Measurements from ENCODE around the gene CACNA1I. TPM values are rescaled to one million over a fixed set of nuclear protein-coding genes. Genes with fewer than 3 reads are reported as not detected.
A peak's percentile ranks its signal among the peaks of the same experiment; 100 is the strongest.

CACNA1I gene
- polyA plus RNA-seq, 1 of the 3 experiments (the other 2 are of a cell fraction) = not detected

- Histone ChIP-seq H3K9ac (peak within 1 kb of the TSS; percentile 83), H3K27me3 (ENCODE audit: insufficient read depth) (no peaks in the 10 kb centered on the region), H3K79me2 (ENCODE audit: insufficient read depth) (peaks cover 21% of the 10 kb centered on the region), H3K27ac (ENCODE audit: low read depth in 2 of 2, low read length in 1 of 2) (peak within 1 kb of the TSS; percentile 66 to 76; a peak in 3 of 4 replicates), H3K4me1 (ENCODE audit: control insufficient read depth in 1 of 2, insufficient read depth in 2 of 2, low read depth in 1 of 2, low read length in 1 of 2) (peaks cover 4 to 24% of the 10 kb centered on the region in 2 experiments; a peak in 2 of 4 replicates), H3K9me2 (no peaks in the 10 kb centered on the region), H4K20me1 (ENCODE audit: insufficient read depth) (peaks cover 10% of the 10 kb centered on the region), H3F3A (replicated peaks; ENCODE audit: insufficient read depth) (no peaks in the 10 kb centered on the region), H3K36me3 (replicated peaks in 1 of 2; ENCODE audit: control insufficient read depth in 1 of 2, insufficient read depth in 2 of 2, low read length in 1 of 2) (peaks cover 0 to 5% of the 10 kb centered on the region in 2 experiments), H2AFZ (ENCODE audit: low read depth) (peak within 1 kb of the TSS; percentile 46; the same call in 1 of the 2 replicates), H3K9me3 (no peaks in the 10 kb centered on the region), H3K4me3 (ENCODE audit: low read depth in 2 of 2, low read length in 1 of 2) (peak within 1 kb of the TSS; percentile 72), H3K4me2 (peak within 1 kb of the TSS; percentile 81)
- WGBS (ENCODE audit: low lambda C conversion rate) = no CpG with 5 or more reads among the region's 67 CpGs
- CTCF ChIA-PET = interaction anchor here (4.7 kb wide), 1 partner anchor 35 kb away, joined by 36 read pairs; no protein-coding TSS in a partner anchor
- peak; percentile 86 for DNase-seq
- POLR2A ChIA-PET = interaction anchor here (0.6 to 1.0 kb wide), 3 partner anchors 10 to 512 kb away, joined by 3 read pairs; no protein-coding TSS in a partner anchor
- TF ChIP-seq EP300 (IDR thresholded peaks at IDR 0.05; ENCODE audit: borderline replicate concordance in 1 of 2, low read depth in 1 of 2, low read length in 1 of 2) (no peak), IRF3 (IDR thresholded peaks at IDR 0.05; ENCODE audit: low read depth, low read length) (no peak), MXI1 (IDR thresholded peaks at IDR 0.05; ENCODE audit: low read depth, low read length) (peak; percentile 66), EZH2phosphoT487 (IDR thresholded peaks at IDR 0.05; ENCODE audit: borderline replicate concordance, low read depth) (no peak), PBX3 (IDR thresholded peaks at IDR 0.05) (peak; percentile 91), SMC3 (IDR thresholded peaks at IDR 0.05; ENCODE audit: low read depth, low read length) (no peak), USF1 (IDR thresholded peaks at IDR 0.05; ENCODE audit: borderline replicate concordance, low read depth) (0 out of 2 replicates have a peak, but pooled peaks have one; percentile 16), MEF2A (IDR thresholded peaks at IDR 0.05; ENCODE audit: borderline replicate concordance, low read depth) (no peak), TAF1 (IDR thresholded peaks at IDR 0.05; ENCODE audit: borderline replicate concordance, low read depth, low read length) (no peak), CTCF (IDR thresholded peaks at IDR 0.05) (no peak), FOXJ3 (CRISPR knock-in tag; IDR thresholded peaks at IDR 0.05) (no peak), TEAD4 (IDR thresholded peaks at IDR 0.05; ENCODE audit: borderline replicate concordance, insufficient read depth) (no peak), TCF12 (IDR thresholded peaks at IDR 0.05) (no peak), GATA2 (CRISPR knock-in tag; IDR thresholded peaks at IDR 0.05) (no peak), ELF1 (IDR thresholded peaks at IDR 0.05) (peak; percentile 59; the same call in 1 of the 2 replicates), RAD21 (IDR thresholded peaks at IDR 0.05; ENCODE audit: low read length) (no peak), RFX5 (IDR thresholded peaks at IDR 0.05; ENCODE audit: low read length) (no peak), CHD2 (IDR thresholded peaks at IDR 0.05; ENCODE audit: low read length, partially characterized antibody) (peak; percentile 86), NFIC (IDR thresholded peaks at IDR 0.05; ENCODE audit: borderline replicate concordance) (no peak), ZBTB33 (IDR thresholded peaks at IDR 0.05; ENCODE audit: borderline replicate concordance, low read depth) (no peak), FOXM1 (IDR thresholded peaks at IDR 0.05; ENCODE audit: low read depth) (no peak), GABPA (IDR thresholded peaks at IDR 0.05; ENCODE audit: low read depth) (peak; percentile 81)
- TF ChIP-seq, protein P1, sequence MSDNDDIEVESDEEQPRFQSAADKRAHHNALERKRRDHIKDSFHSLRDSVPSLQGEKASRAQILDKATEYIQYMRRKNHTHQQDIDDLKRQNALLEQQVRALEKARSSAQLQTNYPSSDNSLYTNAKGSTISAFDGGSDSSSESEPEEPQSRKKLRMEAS (IDR thresholded peaks at IDR 0.05; ENCODE audit: low read depth) = peak; percentile 62; the same call in 1 of the 2 replicates
- TF ChIP-seq, protein P2, sequence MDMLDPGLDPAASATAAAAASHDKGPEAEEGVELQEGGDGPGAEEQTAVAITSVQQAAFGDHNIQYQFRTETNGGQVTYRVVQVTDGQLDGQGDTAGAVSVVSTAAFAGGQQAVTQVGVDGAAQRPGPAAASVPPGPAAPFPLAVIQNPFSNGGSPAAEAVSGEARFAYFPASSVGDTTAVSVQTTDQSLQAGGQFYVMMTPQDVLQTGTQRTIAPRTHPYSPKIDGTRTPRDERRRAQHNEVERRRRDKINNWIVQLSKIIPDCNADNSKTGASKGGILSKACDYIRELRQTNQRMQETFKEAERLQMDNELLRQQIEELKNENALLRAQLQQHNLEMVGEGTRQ (IDR thresholded peaks at IDR 0.05; ENCODE audit: borderline replicate concordance, low read depth, low read length) = no peak
These were observed 38.1 kb upstream of the CACNA1I start, which contains the start of gene RPS19BP1 for GRCh38 chr22:39532215-39533073. TSS of gene RPS19BP1 (minus strand) at chr22:39532748. CDS start at chr22:39532738, 10 bp downstream.

Measured in SK-N-SH (cell line).